Endothelial cell of umbilical vein (primary cell): ENCODE data around the gene TAS1R3. TPM values are rescaled to one million over a fixed set of nuclear protein-coding genes. Genes with fewer than 3 reads are reported as not detected.
A peak's percentile ranks its signal among the peaks of the same experiment; 100 is the strongest.

Experiments used
- BruUV-seq: library from RNA; stranded (reverse); fragments of 400-500 nt; replicated peaks from 2 replicates; lab custom pipeline; 2021; lab: Mats Ljungman, UMichigan
- CTCF ChIA-PET: fragments of 300-600, 350-600 bp; sonication (Branson Sonifier 250); formaldehyde crosslinking; loops from one replicate; lab custom pipeline; 2021; ENCODE audit warnings: antibody characterized with exemption, inconsistent platforms; lab: Charles Lee
- POLR2A ChIA-PET: fragments of 300-600, 350-600 bp; sonication (Branson Sonifier 250); formaldehyde crosslinking; loops from one replicate; lab custom pipeline; 2021; ENCODE audit warnings: antibody characterized with exemption, inconsistent platforms; lab: Charles Lee
- DNase-seq: peaks from one replicate; pipeline ENCODE4 v3.0.0-alpha.2; 2011; ENCODE audit warnings: low read depth, low spot score
- FAIRE-seq: peaks from 2 replicates; lab custom pipeline; 2011; peaks lifted over from hg19 to GRCh38; lab: Jason Lieb, UNC
- H2AFZ ChIP-seq: 2 replicates; pipeline ENCODE4 v1.6.0; 2012; ENCODE audit warnings: low read depth, low read length, control low read depth, inconsistent platforms
- H3K27ac ChIP-seq: 2 replicates; pipeline ENCODE4 v1.5.1; 2011; ENCODE audit warnings: low read depth, mild to moderate bottlenecking, control low read depth, low read length, moderate library complexity; ENCODE audit not compliant: insufficient read depth
- H3K27me3 ChIP-seq, 2 experiments: 2 replicates each; pipeline versions ENCODE4 v1.6.0 to v1.6.1; 2011; ENCODE audit warnings: low read length in 2 of 2, mixed read lengths in 1 of 2; ENCODE audit not compliant: control insufficient read depth in 2 of 2, insufficient read depth in 2 of 2
- H3K36me3 ChIP-seq, 2 experiments: 2 replicates in 1 of 2; 3 replicates in 1 of 2; pipeline ENCODE4 v1.5.1; 2011; ENCODE audit warnings: low read length in 2 of 2, mild to moderate bottlenecking in 1 of 2, moderate library complexity in 1 of 2; ENCODE audit not compliant: control insufficient read depth in 2 of 2, insufficient read depth in 2 of 2; ENCODE audit errors: extremely low read depth in 1 of 2
- H3K4me1 ChIP-seq: 3 replicates; pipeline ENCODE4 v1.5.1; 2011; ENCODE audit warnings: mild to moderate bottlenecking, low read length; ENCODE audit not compliant: control insufficient read depth, insufficient read depth; ENCODE audit errors: extremely low read depth
- H3K4me2 ChIP-seq: 2 replicates; pipeline ENCODE4 v1.6.1; 2011; ENCODE audit warnings: low read length, control low read depth, mixed read lengths; ENCODE audit not compliant: insufficient read depth
- H3K4me3 ChIP-seq, 3 experiments: fragments of 200-600 bp in 1 of 3; sonication (generic), shearing (Covaris generic) in 1 of 3; replicated peaks in 1 of 3; 2 replicates each; pipeline ENCODE4 v1.5.1; 2011 to 2016; ENCODE audit warnings: control low read depth in 3 of 3, low read length in 3 of 3, mild to moderate bottlenecking in 2 of 3, inconsistent platforms in 1 of 3, low read depth in 1 of 3, moderate library complexity in 1 of 3; ENCODE audit not compliant: insufficient read depth in 1 of 3
- H3K79me2 ChIP-seq: 2 replicates; pipeline ENCODE4 v1.6.0; 2012; ENCODE audit warnings: low read length, inconsistent platforms; ENCODE audit not compliant: control insufficient read depth, insufficient read depth
- H3K9ac ChIP-seq: replicated peaks from 2 replicates; pipeline ENCODE3; 2011; ENCODE audit warnings: low read length, control low read depth; ENCODE audit not compliant: insufficient read depth; ENCODE audit errors: extremely low read depth
- H3K9me1 ChIP-seq: replicated peaks from 3 replicates; pipeline ENCODE4 v1.6.0; 2011; ENCODE audit warnings: mild to moderate bottlenecking, low read length; ENCODE audit not compliant: control insufficient read depth, insufficient read depth; ENCODE audit errors: extremely low read depth
- H3K9me3 ChIP-seq: replicated peaks from 2 replicates; pipeline ENCODE4 v1.5.1; 2012; ENCODE audit warnings: low read length, inconsistent platforms; ENCODE audit not compliant: control insufficient read depth, insufficient read depth
- H4K20me1 ChIP-seq: replicated peaks from 2 replicates; pipeline ENCODE3; 2011; ENCODE audit warnings: mild to moderate bottlenecking, low read length; ENCODE audit not compliant: control insufficient read depth, insufficient read depth; ENCODE audit errors: extremely low read depth
- CTCF ChIP-seq, 2 donors: IDR thresholded peaks; 1 replicate in 1 of 2; 2 replicates in 1 of 2; pipeline ENCODE4 v1.5.1; 2011; ENCODE audit warnings: low read length in 2 of 2, mild to moderate bottlenecking in 2 of 2, moderate library complexity in 2 of 2, control low read depth in 1 of 2, inconsistent platforms in 1 of 2, low read depth in 1 of 2; ENCODE audit not compliant: insufficient read depth in 1 of 2; ENCODE audit errors: extremely low read depth in 1 of 2
- EZH2 ChIP-seq: IDR thresholded peaks from 2 replicates; pipeline ENCODE4 v1.6.1; 2012; ENCODE audit warnings: borderline replicate concordance, low read depth, mild to moderate bottlenecking, moderate library complexity, low read length, inconsistent platforms; ENCODE audit not compliant: severe bottlenecking
- JUN ChIP-seq: IDR thresholded peaks from 2 replicates; pipeline ENCODE4 v1.6.1; 2011; ENCODE audit warnings: borderline replicate concordance, low read depth; ENCODE audit not compliant: insufficient read length, insufficient read depth
- MYC ChIP-seq: IDR thresholded peaks from one replicate; pipeline ENCODE4 v1.6.1; 2011; ENCODE audit warnings: mild to moderate bottlenecking, low read depth, low read length
- POLR2A ChIP-seq: IDR thresholded peaks from 2 replicates; pipeline ENCODE4 v1.6.1; 2012; ENCODE audit warnings: low read depth, mild to moderate bottlenecking, control low read depth, low read length
- dilution Hi-C: fragments of 300-500 bp; cut with MboI; formaldehyde crosslinking; loops from one replicate; pipeline ENCODE4 v1.15.0; 2019; ENCODE audit warnings: low sequenced_read_pairs; ENCODE audit not compliant: extremely low pct_ligation_motif_present
- intact Hi-C: fragments of 100-400 bp; cut with micrococcal nuclease; formaldehyde crosslinking; loops from one replicate; pipeline ENCODE4 v1.10.0; 2022
- polyA plus RNA-seq, 4 experiments: library from polyadenylated mRNA; depleted of rRNA in 3 of 4; stranded (reverse) in 3 of 4; unstranded in 1 of 4; fragments of >200 nt; gene quantifications; 2 replicates each; pipeline versions ENCODE4 v1.2.1 to v1.2.3, GENCODE V29; 2011 to 2012; ENCODE audit warnings: missing spikeins in 1 of 4
- total RNA-seq: library from RNA; stranded (reverse); gene quantifications from 2 replicates; pipeline ENCODE4 v1.2.3, GENCODE V29; 2021

The TAS1R3 gene
- total and polyA plus RNA-seq, 2 donors (not counting 3 experiments of a cell fraction or from before 2014, with no cell fraction given) = 0.26 to 0.38 TPM

- peak; percentile 24 for TF ChIP-seq POLR2A
- TF ChIP-seq MYC = no peak
- TF ChIP-seq CTCF (IDR thresholded peaks at IDR 0.05; ENCODE audit: extremely low read depth in 1 of 2, insufficient read depth in 1 of 2, low read depth in 1 of 2, low read length in 2 of 2) = no peak
- no peak for TF ChIP-seq JUN
- TF ChIP-seq EZH2 = no peak
- Histone ChIP-seq H3K27ac (no peak overlapping the region), H2AFZ (no peak overlapping the region), H3K9me3 (no peaks in the 10 kb centered on the region), H4K20me1 (no peaks in the 10 kb centered on the region), H3K9me1 (no peaks in the 10 kb centered on the region), H3K79me2 (peaks cover 16% of the 10 kb centered on the region), H3K36me3 (no peaks in the 10 kb centered on the region), H3K27me3 (peaks cover 11 to 23% of the 10 kb centered on the region in 2 experiments), H3K4me3 (no peak overlapping the region), H3K9ac (no peak overlapping the region), H3K4me1 (peaks cover 10% of the 10 kb centered on the region), H3K4me2 (no peak overlapping the region)
- no peak for FAIRE-seq
- intact Hi-C loops = no loop called here
- no TSS peak for BruUV-seq
- DNase-seq = no peak
- dilution Hi-C loops = no loop called here
- POLR2A ChIA-PET = no interaction called here
- CTCF ChIA-PET = interaction anchor here (1.4 kb wide), 1 partner anchor 20 kb away, joined by 5 read pairs; no protein-coding TSS in a partner anchor
Measured at GRCh38 chr1:1351511-1352427, 20.7 kb downstream of the TAS1R3 start.
